Left forelimb (tissue), 1 donor: ENCODE results near the gene SETBP1.

Experiments used
- DNase-seq: peaks from one replicate; pipeline ENCODE4 v3.0.0-alpha.2; 2018; ENCODE audit warnings: low spot score

Gene SETBP1

GRCh38 chr18:44841752-44842587 lies 161.3 kb downstream of the SETBP1 start:
- no peak for DNase-seq

GRCh38 chr18:44842588-44843412 lies 162.1 kb downstream of the SETBP1 start:
- no peak for DNase-seq

- DNase-seq = no peak
Measured at GRCh38 chr18:44844486-44844885, 163.8 kb downstream of the SETBP1 start.

GRCh38 chr18:44846450-44846849 lies 165.8 kb downstream of the SETBP1 start:
- no peak for DNase-seq

GRCh38 chr18:44848644-44849335 lies 168.1 kb downstream of the SETBP1 start:
- no peak for DNase-seq

GRCh38 chr18:44849361-44849760 lies 168.7 kb downstream of the SETBP1 start:
- DNase-seq = no peak

DNA sequence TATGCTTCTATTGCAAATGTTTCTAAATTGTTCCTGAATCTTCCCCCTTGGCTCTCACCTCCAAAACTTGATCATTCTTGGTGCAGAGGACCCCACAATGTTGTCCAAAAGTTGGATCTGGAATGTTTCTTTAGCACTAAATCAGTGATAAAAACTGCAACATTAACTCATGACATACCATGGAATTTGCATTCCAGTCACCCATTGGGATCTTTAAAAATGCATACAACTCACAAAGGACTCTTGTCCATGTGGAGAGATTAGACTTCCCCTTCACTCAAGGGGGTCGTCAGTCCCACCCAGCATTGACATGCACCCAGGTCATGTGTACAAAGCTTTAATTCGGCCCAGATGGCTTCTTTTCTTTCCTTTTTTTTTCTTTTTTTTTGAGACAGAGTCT lies 169.3 kb downstream of the SETBP1 start:
- DNase-seq = no peak

DNA sequence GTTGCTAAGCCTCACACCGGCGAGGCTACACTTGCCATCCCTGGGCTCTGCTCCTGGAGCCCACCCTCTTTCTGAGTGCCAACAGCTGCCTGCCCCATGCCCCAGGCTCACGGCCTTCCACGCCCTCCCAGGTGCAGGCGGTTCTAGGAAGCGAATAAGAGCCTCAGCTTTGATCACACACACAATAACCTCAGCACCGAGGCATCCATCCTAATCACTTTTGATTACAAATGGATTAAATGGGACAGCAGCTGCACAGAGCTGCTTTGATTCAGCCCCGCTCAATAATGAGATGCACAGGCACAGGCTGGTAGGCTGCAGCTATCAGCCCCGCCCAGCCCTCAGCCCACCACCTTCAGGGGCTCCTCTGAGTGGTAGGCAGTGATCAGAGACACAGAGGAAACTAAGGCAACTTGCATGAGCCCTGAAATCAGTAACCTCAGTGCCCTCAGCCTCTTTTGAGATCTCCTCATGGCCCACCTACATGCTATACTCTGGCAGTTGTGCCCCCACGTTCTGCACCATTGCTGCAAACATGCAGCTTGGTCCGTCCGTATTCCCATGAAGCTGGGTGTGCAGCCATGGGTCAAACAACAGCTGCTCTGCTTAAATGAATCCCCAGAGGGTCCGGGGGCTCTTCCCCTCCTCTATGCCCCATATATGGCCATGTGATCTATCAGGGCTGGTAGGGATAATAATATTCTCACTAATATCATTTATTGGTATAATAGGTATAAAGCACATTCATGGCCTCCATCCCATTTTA lies 171.4 kb downstream of the SETBP1 start:
- DNase-seq = no peak

GRCh38 chr18:44852818-44853217 lies 172.1 kb downstream of the SETBP1 start:
- no peak for DNase-seq

DNA sequence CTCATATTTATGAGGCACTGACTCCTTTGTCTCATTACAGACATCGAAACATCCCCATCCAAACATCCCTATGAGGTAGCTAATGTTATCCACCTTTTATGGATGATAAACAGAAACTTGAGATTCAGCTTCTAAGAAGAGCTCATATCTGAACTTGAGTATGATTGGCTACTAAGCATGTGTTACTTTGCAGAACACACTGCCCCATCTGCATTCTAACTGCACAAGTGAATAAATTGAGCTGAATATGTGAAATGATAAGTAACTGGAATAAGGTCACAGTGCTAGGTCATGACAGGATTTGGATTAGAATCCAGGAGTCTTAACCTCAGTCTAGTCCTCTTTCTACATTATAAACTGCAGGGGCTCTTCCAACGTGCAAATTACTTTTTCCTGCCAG lies 172.7 kb downstream of the SETBP1 start:
- DNase-seq = no peak

DNA sequence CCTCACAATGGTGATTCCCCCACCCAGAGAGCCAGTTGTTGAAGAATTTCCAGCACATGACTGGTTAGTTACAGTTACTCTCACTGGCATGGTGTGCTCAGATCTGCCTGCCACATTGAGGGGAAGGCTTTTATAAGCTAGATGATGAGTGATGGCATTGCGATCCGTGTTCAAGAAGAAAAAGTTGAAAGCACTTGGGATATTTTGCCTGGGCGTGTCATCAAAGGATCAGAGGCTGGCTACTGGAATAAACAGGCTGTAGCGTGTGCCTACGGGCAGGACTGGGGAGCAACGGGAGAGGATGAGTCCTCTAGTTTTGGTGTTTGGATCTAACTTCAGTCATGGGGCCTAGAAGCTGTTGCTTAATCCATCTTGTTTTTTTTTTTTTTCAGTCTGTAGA lies 175.0 kb downstream of the SETBP1 start:
- no peak for DNase-seq

DNA sequence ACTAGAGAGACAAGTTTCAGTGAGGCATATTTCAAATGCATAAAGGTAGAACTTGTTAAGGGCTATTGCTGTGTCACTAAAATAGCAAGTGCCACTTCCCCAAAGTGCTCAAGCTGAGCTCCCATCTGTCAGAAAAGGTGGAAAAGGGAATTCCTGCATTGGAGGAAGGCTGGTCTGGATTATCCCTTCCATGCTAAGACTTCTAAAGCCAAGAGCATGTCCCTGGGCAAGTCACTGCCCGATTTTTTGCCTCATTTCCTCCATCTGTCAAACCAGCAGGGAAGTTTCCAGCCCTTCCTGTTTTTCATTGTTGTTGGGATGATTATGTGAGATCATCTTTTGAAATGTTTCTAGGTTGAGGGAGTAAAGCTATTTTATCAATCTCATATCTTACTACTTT lies 175.5 kb downstream of the SETBP1 start:
- no peak for DNase-seq

- DNase-seq = no peak
Measured at GRCh38 chr18:44857081-44857480, 176.4 kb downstream of the SETBP1 start.

GRCh38 chr18:44857744-44858491 lies 177.2 kb downstream of the SETBP1 start:
- no peak for DNase-seq

- no peak for DNase-seq
Measured at GRCh38 chr18:44859263-44859662, 178.6 kb downstream of the SETBP1 start.

DNA sequence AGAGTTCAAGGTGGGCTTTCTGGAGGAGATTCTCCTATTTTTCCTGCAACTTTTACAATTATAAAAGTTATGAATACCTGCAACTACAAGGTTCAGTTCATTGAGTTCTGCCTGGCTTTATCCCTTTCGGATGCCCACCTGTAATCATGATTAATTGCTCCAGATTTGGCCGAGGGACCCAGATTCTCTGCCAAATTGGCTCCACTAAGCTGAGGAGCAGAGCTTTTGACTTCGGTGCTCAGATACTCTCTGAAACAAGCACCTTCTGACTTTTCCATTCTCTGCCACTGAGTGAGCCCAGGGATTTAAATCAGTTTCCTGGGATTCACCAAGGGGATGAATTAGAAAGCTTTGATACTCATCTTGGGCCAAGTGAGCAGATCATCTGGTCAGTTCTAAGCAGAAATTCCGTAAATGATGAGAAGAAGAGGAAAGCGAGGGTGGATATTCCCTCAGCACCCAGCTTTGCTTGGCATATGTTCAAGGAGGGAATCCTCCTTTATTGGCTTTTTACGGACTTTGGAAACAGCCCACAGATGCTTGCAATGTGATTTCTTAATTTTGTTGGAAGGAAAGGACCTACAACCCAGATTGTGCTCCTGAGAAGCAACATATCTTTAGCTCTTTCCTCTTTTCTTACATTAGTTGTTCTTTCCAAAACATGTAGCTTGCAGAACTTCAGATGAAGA lies 179.2 kb downstream of the SETBP1 start:
- DNase-seq = no peak

GRCh38 chr18:44862112-44862511 lies 181.4 kb downstream of the SETBP1 start:
- DNase-seq = no peak

DNA sequence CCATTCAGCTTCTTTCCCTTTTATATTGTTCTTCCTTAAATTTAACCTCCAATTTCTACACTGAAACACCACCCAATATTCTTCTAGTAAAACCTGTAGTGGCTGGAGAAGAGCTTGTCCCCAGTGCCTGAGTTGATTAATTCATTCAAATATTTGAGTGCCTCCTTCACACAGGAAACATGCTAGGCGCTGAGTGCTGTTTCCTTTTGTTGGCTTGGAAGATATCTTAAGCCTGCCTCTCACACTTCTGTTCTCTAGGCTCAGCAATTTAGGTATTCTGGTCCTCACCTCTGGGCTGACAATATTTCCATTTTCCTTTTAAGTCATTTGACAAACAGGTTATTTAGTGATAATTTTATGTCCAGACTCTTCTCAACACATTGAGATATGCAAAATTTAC lies 185.4 kb downstream of the SETBP1 start:
- DNase-seq = no peak

DNA sequence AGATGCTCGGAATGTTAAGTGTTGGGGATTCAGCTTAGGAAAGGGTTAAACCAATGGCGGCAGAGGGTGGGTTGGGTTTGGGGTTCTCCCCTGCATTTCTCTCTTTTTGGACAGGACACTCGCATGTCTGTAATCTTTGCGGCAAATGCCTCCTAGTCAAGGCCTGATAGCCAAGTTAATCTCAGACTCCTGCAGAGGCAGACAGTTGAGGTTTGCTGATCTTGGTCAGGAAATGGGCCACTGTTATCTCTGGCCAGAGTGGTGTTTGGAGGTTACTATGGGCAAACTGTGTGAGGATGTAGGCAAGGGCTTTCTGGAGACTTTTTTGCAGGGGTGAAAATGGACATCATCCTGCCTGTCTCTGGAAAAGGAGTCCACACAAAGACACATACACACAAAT lies 188.8 kb downstream of the SETBP1 start:
- DNase-seq = no peak
